Daoy (cell line): Measurements from ENCODE around the gene MYO10. TPM values are rescaled to one million over a fixed set of nuclear protein-coding genes. Genes with fewer than 3 reads are reported as not detected.
"Not testable (repeated sequence)": the region's sequence is repeated elsewhere in the genome, so short reads cannot be mapped to it uniquely, and the experiment has no call there.

Experiments used
- DNase-seq: peaks from one replicate; pipeline ENCODE4 v3.0.0-alpha.2; 2015; ENCODE audit warnings: low read depth
- total RNA-seq: library from RNA; depleted of rRNA; stranded (reverse); fragments of >200 nt; shearing (Covaris generic); gene quantifications from 2 replicates; pipeline ENCODE4 v1.2.3, GENCODE V29; 2014

MYO10 gene
- total RNA-seq, 1 experiment from 2014 or later: 42.9 TPM

DNA sequence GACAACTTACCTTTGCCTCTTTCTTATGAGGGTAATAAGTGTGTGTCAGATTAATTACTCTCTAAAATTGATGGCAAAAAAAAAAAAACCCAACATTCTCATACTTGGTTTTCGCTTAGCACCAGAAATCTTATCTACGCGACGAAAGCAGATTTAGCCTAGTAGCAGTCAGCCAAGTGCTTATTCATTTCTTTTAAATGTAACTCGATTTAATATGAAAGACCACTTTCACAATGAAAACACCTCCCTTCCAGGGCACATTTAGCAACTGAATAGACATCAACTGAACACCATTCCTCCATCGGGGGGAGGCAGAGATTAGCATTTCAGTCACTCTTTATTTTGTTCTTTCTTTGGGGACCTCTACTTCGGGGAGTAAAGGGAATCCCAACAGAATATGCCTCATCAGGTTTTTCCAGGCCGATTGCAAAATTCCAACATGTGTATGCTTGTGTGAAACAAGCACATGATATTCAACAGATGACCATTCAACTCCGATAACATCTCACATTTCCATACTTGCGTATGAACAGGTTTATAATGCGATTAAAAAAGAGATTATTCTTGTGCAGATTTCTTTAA lies 195.2 kb downstream of the MYO10 start:
- no peak for DNase-seq

DNA sequence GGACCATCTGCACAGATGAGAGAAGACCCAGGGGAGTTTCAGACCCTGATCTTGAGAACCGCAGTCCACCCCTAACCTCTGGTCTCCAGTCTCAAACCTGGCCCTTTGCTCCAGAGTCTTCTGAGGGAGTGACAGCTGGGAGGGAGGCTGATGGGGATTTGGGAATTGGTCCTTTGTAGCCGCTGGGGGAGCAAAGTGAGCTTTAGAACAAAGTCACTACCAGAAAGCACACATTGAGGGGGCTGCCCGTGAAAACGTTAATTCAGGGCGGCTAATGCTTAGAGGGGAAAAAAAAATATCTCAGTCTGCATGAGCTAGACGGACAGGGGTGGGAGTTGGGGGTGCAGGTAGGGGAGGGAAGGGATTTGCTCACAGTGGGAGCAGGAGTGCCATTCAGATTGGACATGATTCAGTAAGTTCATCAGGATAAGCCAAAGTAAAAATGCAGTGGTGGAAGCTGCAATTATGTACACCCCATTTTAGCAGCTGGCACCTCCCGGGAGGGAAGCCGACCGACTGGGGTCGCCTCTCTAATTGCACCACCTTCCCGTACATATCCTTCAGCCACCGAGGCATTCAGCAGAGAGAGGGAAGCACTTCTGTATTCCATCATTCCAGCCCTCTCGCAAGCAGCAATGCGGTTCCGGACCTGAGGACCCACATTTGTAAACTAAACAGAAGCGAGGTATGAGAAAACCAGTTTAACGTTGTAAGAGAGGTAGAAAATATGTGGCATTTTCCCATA lies 195.8 kb downstream of the MYO10 start:
- no peak for DNase-seq

DNA sequence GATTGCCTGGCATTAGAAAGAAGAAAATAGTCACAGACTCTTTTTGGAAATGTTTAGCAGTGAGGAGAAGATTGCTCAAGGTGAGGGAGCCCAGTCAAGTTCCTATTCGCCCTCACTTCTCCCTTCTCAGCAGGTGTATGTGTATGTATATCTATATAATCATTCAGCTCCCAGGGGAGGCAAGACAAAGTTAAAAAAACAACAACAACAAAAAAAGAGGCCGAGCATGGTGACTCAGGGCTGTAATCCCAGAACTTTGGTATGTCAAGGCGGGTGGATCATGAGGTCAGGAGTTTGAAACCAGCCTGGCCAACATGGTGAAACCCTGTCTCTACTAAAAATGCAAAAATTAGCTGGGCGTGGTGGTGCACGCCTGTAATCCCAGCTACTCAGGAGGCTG lies 197.7 kb downstream of the MYO10 start:
- DNase-seq: not testable (repeated sequence)

GRCh38 chr5:16737620-16738364 lies 198.3 kb downstream of the MYO10 start:
- DNase-seq: no peak

DNA sequence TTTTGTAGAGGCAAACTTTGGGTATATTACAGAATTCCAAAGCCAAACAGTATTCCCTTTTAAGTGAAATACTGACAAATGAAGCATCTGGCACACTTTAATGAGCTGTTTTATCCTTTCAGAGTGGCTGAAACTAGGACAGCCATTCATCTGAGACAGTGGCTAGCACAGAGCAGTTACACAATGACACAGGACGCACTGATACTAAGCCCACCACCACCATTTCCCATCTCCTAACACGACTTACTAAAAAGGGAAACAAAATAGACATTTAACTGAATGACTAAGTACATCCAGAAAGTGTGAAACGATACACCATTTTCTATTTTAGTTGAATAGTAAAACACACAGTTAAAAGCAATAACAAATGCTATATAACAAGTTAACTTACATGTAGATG lies 198.9 kb downstream of the MYO10 start:
- DNase-seq: no peak

DNA sequence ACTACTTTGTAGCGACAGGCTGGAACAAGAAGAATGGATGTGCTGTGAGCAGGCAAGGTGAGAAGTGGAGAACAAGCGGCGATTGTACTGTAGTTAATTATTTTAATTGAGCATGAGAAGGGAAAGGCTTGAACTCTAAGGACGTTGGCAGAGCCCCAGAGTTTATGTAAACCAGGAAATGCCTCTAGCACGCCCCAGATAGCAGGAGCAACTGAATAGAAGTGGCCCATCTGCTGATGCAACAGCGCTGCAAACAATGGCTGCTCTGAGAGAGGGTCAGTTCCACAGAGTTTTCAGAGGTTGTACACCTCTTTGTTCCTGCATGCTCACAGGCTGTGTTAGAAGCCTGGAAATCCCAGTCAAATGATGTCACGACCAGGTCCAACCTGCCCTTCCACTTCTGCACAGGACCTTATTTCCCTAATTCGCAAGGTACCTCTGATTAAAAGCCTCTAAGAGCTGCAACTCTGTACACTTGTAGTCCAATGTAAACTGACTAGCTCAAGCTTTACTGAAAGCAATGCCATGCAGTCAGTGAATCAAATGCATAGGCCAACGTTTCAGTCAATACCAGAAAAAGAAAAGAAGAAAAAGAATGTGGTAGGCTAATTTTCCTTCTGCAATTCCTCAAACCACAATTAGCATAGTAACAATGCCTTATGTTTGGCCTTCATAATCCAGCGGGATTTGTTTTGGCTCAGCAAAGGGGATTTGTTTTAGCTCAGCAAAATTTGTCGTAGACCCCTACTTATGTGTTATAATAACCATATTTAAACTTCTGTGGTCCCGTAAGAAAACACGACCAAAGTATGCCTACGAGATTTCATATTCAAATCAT lies 199.7 kb downstream of the MYO10 start:
- DNase-seq: no peak

- no peak for DNase-seq
These were observed 200.7 kb downstream of the MYO10 start for GRCh38 chr5:16735101-16736060.

DNA sequence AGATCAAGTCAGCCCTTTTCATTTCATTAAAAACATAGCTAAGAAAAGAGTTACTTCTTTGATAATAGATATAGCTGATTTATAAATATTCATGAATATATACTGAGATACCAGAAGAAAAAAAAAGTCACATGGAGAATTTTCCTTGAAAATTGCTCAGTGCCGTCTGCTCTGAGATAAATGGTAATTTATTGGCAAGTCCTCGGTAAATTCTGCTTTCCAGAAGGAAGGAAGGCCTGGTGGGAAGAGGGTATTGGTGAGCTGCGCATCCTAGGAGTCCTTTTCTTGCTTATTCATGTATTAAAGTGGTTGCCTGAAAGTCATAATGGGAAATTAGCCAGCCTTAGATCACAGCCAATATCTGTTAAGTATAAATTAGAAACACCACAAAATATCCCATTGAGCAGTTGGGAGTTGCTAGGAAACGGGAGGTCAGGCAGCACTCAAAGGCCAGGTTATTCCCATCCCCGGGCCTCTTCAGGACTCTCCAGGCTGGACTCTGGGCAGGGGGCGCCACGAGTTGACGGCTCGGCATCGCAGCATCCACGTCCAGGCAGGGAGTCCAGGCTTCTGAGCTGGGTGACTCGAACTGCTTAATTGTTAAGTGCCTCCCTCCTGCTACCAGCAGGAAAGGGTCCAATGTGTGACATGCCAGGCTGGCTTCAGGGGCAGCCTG lies 202.6 kb downstream of the MYO10 start:
- no peak for DNase-seq

GRCh38 chr5:16732356-16732755 lies 203.7 kb downstream of the MYO10 start:
- DNase-seq: no peak

- DNase-seq: no peak
These were observed 208.2 kb downstream of the MYO10 start for GRCh38 chr5:16727755-16728325.

- DNase-seq: peak; percentile 20
These were observed 209.5 kb downstream of the MYO10 start for GRCh38 chr5:16726538-16726946.

DNA sequence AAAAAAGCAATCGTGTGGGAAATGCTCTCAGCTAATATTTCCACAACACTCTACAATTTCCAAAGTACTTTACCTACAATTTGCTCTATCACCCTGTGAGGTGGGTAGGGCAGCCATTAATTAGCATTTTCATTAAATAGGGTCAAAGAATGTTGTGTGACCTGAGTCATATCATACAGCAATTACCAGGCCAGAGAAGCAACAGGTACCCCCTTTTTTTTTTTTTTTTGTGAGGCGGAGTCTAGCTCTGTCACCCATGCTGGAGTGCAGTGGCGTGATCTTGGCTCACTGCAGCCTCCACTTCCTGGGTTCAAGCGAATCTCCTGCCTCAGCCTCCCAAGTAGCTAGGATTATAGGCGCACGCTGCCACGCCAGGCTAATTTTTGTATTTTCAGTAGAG lies 210.5 kb downstream of the MYO10 start:
- no peak for DNase-seq

DNA sequence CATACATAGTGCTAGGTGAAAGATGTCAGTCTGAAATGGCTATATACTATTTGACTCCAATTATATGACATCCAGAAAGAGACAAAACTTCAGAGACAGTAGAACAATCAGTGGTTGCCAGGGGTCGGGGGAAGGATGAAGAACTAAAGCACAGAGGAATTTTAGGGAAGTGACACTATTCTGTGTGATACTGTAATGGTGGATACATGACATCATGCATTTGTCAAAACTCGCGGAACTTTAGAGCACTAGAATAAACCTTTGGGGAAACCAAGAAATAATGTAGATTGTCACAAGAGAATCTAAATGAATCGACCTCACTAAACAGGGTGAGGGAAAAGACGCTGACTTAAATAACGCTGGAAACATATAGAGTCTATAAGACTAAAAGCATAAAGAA lies 212.3 kb downstream of the MYO10 start:
- DNase-seq: no peak

- DNase-seq: no peak
These were observed 214.0 kb downstream of the MYO10 start for GRCh38 chr5:16722097-16722495.

- DNase-seq: no peak
These were observed 214.7 kb downstream of the MYO10 start for GRCh38 chr5:16721151-16722096.

DNA sequence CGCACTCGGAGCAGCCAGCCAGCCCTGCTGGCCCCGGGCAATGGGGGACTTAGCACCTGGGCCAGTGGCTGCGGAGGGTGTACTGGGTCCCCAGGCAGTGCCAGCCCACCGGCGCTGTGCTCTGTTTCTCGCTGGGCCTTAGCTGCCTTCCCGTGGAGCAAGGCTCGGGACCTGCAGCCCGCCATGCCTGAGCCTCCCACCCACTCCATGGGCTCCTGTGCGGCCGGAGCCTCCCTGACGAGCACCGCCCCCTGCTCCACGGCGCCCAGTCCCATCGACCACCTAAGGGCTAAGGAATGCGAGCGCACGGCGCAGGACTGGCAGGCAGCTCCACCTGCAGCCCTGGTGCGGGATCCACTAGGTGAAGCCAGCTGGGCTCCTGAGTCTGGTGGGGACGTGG lies 218.1 kb downstream of the MYO10 start:
- DNase-seq: not testable (repeated sequence)

- DNase-seq: peak; percentile 14
These were observed 222.6 kb downstream of the MYO10 start for GRCh38 chr5:16713386-16713928.

DNA sequence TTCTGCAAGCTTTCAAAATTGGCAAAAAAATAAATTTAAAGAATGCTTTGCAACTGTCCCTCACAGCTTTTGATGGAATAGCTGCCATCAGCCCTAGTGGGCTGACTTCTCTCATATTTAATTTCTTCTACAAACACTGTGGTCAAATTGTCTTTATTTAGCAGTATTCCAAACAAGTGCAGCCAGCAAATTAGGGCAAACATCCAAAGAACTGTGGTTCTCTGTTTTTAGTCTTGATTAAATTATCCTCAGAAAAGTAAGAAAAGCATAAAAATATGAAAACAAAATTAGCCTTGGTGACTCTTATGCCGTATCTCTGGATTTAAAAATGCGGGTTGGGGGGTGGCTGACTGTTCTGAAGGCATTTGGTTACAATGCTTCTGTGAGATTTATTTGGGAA lies 223.5 kb downstream of the MYO10 start:
- no peak for DNase-seq
